Cardiac fibroblast (primary cell): ENCODE data around the gene LAP3.
A peak's percentile ranks its signal among the peaks of the same experiment; 100 is the strongest.

Experiments used
- DNase-seq, 2 donors: peaks; one replicate each; pipeline versions ENCODE4 v3.0.0 to v3.0.0-alpha.2; 2010; ENCODE audit warnings: low read depth in 2 of 2
- H3K4me3 ChIP-seq, 2 donors: replicated peaks in 1 of 2; 1 replicate in 1 of 2; 2 replicates in 1 of 2; pipeline ENCODE4 v1.5.1; 2011; ENCODE audit warnings: low read depth in 2 of 2, low read length in 2 of 2, mild to moderate bottlenecking in 2 of 2, moderate library complexity in 1 of 2
- CTCF ChIP-seq: IDR thresholded peaks from one replicate; pipeline ENCODE4 v1.5.1; 2011; ENCODE audit warnings: low read depth, mild to moderate bottlenecking, low read length, inconsistent platforms

LAP3 gene

DNA sequence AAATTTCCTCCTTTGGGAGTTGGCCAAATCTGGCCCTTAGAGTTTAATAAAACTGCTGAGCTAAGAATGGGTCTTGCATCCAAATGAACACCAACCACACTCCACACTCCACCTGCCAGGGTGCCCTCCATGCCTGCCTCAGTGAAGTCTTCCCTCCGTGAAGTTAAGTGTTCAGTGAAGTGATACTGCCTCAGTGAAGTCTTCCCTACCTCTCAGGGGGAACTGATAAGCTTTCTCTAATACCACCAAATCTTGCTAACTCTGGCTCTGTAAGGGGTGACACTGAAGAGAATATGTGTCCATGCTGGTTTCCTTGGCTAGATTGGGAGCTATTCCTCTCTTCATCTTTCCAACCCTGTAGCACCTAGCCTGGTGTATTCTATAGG, 65.4 kb downstream of the LAP3 start:
- no peak for TF ChIP-seq CTCF
- H3K4me3 ChIP-seq: no peak overlapping the region
- DNase-seq: no peak

- no peak for DNase-seq
- TF ChIP-seq CTCF: no peak
- no peak overlapping the region for H3K4me3 ChIP-seq
Measured at GRCh38 chr4:17646693-17647092, 69.7 kb downstream of the LAP3 start.

DNA sequence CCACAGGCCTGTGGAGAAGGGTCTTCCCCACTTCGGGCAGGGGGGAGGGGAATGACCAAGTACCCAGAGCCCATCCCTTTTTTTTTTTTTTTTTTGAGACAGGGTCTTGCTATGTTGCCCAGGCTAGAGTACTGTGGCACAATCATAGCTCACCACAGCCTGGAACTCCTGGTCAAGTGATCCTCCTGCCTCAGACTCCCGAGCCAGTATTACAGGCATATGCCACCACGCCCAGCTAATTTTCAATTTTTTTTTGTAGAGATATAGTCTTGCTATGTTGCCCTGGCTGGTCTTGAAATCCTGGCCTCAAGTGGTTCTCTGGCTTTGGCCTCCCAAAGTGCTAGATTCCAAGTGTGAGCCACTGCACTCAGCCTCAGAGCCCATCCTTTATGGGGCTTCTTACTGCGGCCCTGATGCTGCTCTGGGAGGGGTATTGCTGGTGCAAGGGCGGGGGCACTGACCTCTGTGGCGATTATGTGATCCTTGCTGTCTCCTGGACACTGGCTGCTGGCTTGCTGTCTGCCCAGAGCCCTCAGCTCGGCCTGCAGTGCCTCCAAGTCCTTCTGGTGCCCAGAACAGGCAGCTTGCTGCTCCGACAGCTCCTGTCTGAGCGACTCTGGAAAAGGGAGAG, 70.3 kb downstream of the LAP3 start:
- no peak for TF ChIP-seq CTCF
- DNase-seq: no peak
- no peak overlapping the region for H3K4me3 ChIP-seq

DNA sequence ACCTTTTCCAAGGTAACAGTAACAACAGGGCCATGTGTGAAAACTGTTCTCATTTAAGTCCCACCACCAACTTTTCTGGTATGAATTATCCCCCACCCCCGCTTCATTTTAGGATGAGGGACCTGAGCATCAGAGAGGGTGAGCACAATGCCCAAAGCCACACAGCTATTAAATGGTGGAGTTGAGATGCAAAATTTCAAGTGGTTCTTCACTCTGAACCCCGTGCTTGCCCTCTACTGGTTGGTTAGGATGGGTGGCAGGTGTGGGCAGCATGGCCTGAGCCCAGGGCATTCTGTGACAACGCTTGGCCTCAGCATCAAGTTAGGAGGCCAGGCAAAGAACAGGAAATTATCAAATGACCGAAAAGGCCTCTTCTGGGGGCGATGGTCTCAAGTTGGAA, 70.9 kb downstream of the LAP3 start:
- H3K4me3 ChIP-seq: no peak overlapping the region
- TF ChIP-seq CTCF: peak; percentile 19
- no peak for DNase-seq

GRCh38 chr4:17650406-17650805, 73.4 kb downstream of the LAP3 start:
- H3K4me3 ChIP-seq: no peak overlapping the region
- TF ChIP-seq CTCF: no peak
- no peak for DNase-seq

DNA sequence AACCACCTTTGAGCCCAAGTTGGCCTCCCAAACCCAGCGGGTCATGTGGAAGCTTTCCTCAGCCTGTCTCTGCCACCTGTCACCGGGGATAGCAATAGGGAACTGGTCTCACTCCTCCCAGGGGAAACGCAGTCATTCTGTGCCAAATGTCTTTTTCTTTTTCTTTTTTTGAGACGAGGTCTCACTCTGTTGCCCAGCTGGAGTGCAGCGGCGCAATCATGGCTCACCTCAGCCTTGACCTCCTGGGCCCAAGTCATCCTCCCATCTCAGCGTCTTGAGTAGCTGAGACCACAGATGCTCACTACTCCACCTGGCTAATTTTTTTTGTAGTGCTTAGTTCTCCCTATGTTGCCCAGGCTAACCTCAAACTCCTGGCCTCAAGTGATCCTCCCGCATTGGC, 77.7 kb downstream of the LAP3 start:
- TF ChIP-seq CTCF: no peak
- no peak overlapping the region for H3K4me3 ChIP-seq
- no peak for DNase-seq

- no peak overlapping the region for H3K4me3 ChIP-seq
- no peak for DNase-seq
- no peak for TF ChIP-seq CTCF
Measured at GRCh38 chr4:17657090-17657489, 80.1 kb downstream of the LAP3 start.
